HG03575 (cell line): ENCODE measurements around the gene CCDC57.

Experiments used
- ATAC-seq: cut with Tn5 transposase; IDR thresholded peaks from one replicate; pipeline ENCODE4 v1.9.1; 2021; ENCODE audit not compliant: unreplicated experiment, insufficient number of reproducible peaks, low FRiP score; ENCODE audit errors: extremely low read depth

Gene CCDC57

DNA sequence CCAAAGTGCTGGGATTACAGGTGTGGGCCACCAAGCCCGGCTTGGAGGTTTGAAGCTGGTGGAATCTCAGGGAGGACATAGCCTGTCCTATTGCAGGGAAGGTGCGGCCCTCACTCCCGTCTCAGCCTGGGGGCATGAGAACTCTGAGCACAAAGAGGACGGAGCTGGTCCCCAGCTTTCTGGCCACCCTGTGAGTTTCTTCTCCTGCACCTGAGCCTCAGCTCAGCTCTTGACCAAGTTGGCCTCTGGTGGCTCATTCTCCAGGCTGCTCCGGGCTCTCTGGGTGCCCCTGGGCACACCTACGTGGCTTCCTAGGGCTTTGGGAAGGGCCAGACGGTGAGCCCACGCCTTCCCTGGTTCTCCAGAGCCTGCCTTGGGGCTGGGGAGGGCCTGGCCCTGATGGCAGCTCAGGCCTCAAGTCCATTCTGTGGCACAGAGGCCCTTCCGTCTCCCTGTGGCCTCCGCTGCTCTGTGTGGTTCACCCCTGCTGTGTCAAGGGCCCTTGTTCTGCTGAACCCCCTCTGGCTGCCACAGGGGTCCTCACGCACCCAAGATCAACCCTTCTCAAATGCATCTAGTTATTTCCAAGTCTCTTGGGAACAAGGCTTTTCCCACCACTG lies 107.7 kb downstream of the CCDC57 start:
- no peak for ATAC-seq

DNA sequence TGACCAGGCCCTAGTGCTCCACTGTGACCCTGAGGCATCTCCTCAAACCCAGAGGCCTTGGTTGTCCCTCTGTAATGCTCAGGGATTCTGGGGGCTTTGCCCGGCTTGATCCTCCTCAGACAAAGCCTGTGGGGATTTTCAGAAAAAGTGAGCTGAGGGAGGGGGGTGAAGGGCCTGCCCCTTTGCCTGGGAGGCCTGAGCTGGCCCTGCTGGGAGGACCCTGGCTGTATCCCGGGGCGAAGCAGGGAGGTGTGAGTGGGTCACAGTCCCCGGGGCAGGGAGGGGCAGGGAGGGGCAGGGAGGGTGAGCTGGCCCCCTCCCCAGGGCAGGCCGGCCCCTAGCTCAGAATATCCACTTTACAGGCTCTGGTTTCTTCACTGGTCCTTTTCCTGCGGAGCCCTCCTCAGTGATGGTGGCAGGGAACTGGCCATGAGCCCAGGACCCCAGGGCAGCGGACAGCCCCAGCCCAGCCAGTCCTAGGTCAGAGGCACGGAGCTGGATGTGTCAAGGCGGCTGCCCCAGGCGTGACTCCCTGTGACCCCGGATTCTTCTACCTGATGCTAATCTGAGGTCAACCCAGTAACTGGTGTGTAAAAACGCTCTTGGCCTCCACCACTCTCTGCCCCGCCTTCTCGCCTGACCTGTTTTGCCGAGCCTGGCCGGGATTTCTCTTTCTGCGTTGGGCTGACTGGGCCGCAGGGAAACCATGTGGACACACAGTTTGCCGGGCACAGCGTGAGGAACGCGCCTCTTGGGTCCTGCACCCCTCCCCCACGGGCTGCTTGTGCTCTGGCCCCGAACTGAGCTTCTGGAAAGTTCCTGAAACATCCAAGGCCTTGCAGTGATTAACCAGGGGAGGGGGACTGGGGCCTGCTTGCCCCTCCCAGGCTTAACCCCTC lies 108.8 kb downstream of the CCDC57 start:
- no peak for ATAC-seq

DNA sequence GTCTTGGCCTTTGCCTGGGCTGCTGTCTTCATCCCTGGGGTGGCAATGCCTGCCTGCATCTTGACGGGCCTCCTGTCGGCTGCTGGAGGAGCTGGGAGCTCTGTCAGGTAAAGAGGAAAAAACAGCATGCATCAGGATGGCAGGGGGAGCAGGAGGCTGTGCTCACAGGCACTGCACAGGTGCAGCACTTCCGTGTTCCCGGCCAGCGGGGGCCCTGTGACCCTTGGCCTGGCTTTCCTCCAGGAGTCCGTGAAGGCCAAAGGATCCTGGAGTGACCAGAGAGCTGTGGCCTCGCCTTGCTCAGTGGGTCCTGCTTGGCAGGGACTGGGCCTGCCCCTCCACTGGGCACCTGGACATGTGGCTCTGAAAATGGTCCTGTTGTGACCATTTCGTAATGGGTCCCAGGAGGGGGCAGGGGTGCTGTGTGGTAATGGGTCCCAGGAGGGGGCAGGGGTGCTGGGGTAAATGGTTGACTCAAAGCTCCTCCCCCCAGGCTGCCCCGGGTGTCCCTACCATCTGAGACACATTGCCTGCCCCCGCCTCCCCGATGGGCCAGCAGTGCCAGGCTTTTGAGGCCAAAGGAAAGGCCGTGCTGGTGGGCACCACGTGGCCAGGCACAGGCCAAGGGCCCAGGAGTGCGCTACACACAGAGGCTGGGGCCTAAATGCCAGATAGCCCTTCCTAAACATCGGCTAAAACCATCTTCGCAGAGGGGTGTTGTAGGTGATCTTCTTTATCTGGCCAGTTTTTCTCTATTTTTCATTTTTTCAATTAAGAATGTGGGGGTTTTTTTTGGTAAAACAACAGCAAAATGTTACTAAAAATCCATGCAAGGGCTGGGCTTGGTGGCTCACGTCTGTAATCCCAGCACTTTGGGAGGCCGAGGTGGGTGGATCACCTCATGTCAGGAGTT lies 110.6 kb downstream of the CCDC57 start:
- ATAC-seq: no peak

DNA sequence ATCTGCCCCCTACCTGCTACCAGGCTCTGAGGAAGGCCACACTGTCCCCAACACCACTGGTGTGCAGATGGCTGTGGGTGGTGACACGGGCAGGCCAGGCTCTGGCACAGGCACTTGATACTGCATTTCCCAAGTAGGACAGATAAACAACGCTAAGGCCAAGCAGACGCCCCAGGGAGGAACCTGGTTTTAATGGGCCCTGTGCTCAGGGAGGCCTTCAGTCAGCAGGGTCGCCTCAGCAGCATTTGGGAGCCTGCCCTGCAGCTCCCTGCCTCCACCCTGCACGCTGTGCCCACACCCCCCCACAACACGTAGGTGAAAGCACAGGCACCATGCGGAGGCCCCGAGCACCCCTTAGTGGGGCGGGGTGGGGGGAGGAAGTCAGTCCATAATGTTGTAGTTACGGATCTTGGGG lies 111.3 kb downstream of the CCDC57 start:
- no peak for ATAC-seq

DNA sequence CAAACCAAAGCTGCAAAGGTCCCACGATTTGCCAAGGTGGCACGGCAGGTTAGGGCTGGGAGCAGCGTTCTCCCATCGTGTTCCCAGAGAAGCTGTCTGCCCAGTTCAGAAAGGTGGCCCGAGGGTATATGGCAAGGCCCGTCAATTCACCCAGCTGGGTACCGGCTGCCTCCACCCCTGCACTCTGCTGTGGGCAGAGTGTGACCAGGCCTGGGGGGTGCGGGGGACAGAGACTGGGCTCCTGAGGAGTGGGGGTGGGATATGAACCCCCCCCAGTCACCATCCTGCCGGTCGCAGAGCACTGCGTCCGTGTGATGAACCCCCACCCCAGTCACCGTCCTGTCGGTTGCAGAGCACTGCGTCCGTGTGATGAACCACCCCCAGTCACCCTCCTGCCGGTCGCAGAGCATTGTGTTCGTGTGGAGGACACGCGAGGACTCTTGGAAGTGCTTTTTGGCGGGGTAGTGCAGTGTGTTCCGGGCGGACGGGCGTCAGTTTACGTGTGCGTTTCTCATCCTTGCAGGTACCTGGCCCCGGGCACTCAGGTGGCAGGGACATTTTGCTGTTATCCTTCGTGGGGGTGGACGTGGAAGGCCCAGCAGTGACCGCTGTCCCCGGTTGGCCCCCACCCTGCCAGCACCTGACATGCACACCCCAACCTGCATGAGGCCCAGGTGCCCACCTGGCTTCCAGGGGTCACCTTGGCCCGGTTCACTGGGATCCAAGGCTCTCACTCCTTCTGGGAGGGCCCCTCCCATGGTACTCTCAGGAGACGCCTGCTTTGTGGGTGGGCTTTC lies 111.9 kb downstream of the CCDC57 start:
- ATAC-seq: no peak

DNA sequence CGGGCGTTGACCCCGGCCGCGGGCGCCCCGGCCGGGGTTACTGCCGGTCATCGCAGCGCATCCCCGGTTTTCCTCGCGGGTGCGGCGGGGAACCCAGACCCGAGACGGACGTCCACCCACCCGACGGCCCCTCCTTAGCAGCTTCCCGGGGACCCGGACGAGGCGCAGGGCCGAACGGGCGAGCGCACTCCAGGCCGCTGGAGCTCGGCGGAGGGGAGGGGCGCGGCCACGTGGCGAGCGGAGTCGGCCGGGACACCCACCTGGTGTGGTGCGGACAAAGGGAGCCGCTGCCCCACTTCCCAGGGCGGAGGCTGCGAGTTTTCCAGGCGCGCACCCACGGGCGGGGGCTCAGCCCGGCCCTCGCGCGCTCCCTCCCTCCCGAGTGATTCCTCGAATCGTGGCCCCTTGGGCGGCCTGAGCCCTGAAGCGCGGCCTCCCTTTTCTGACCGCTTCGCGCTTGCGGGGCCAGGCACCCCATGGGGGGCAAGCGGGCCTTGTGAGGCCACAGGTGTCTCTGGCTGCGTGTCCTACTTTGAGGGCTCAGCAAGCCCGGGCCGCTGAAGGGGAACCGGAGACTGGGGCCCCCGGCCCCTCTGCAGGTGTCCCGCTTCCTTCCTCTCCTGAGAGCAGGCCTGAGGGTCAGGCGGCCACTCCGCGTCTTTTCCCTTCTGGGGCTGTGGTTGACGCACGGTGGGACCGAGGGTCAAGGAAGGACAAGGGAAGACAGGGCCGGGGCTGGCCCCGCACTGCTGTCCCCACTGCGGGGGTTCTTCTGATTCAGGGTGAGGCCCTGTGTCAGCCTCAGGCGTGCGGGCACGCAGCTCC lies 113.5 kb downstream of the CCDC57 start:
- ATAC-seq: peak; percentile 7

DNA sequence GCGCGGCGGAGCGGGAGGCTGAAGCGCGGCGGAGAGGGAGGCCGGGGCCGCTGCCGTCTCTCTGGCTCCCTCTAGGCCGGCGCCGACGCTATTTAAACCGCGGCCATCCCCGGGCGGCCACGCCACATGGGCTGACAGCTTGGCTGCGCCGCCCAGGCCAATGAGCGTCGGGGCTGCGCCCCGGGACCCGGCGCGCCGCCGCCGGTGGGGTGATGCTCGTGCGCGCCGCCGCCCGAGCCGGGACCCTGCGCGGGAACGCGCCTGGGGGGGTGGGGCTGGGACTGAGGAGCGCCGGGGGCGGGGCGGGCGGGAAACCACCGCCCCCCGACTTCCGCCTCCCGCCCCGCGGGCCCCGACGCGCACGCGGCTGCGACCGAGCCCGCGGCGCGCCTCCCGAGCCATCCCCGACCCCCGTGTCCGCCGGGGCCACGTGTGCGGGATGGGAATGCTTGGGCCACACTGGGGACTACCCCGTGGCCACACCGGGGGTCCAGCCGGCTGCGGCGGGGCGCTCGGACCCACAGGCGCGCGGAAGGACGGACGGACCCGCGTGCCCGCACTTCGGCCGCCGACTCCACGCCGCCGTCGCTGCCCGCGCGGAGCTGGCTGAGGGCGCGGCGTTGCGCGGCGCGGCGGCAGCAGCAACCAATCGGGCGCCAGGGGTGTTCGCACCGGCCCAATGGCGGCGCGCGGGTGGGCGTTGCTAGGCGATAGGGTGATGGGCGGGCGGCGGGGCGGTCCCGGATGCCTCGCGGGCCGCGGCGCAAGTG lies 114.3 kb downstream of the CCDC57 start, which contains the start of gene FASN:
Gene FASN (minus strand): TSS at position 68 of the 770 bp plus-strand sequence. CDS start 1,791 bp downstream, outside the sequence.
- peak; percentile 31 for ATAC-seq

DNA sequence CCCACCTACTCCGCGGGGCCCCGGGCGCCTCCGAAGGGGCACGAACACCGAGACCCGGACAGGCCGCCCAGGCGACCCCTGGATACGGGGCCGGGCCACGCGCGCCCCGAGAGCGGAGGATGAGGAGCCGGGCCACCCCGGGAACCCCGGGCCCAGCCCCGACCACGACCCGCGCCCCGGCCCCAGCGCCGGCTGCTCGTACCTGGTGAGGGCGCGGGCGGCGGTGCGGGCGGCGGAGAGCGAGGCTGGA lies 114.8 kb downstream of the CCDC57 start:
- no peak for ATAC-seq

DNA sequence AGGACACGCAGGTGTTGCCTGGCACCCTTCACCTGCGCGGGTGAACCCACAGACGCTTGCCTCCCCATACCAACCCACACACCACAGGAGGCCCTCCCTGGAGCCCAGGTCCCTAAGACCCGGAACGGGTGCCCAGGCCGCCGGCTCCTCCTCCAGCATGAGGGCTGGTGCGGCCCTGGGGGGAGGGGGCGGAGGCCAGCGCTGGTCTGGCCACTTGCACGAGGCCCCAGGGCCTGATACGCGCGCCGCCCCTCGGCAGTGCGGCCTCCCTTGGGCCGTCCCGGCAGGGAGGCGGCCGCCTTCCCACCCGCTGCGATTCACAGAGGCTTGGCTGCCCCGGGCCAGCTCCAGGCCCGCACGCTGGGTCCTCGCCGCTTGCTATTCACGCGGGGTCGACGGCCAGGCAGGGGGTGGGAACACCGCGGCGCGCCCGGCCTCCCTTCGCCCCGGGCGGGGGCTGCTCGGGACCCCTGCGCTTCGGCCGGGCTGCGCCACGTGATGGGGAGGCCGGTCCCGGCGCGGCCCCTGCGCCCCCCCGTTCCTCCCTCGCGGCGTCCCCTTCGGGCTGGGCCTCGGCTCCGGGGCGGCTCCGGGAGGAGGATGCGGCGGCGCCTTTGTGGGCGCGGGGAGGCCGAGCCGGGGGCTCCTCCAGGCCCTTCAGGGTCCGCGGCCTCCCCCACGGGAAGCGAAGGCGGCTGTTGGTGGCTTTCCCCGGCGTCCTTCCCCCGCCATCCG lies 115.3 kb downstream of the CCDC57 start:
- no peak for ATAC-seq

DNA sequence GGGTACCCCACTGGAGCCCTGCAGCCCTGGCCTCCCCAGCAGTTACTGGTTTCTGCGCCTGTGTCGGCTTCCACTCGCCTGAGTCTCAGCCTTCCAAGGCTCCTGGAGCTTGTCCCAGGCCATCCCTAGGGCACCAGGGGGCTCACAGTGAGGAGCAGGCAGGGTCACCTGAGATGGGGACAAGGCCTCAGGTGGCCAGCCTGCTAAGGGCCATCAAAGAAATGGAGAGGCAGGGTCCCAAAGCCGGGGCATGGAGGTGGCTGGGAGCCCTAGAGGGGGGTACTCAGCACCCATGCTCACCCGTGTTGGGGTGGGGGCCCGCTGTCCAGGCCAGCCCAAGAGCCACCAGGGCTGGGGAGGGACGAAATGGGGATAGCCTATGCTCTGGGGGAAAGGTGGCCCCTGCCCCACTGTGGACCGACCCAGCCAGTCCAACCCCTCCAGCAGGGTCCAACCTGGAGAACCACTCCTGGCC lies 115.9 kb downstream of the CCDC57 start:
- ATAC-seq: no peak

DNA sequence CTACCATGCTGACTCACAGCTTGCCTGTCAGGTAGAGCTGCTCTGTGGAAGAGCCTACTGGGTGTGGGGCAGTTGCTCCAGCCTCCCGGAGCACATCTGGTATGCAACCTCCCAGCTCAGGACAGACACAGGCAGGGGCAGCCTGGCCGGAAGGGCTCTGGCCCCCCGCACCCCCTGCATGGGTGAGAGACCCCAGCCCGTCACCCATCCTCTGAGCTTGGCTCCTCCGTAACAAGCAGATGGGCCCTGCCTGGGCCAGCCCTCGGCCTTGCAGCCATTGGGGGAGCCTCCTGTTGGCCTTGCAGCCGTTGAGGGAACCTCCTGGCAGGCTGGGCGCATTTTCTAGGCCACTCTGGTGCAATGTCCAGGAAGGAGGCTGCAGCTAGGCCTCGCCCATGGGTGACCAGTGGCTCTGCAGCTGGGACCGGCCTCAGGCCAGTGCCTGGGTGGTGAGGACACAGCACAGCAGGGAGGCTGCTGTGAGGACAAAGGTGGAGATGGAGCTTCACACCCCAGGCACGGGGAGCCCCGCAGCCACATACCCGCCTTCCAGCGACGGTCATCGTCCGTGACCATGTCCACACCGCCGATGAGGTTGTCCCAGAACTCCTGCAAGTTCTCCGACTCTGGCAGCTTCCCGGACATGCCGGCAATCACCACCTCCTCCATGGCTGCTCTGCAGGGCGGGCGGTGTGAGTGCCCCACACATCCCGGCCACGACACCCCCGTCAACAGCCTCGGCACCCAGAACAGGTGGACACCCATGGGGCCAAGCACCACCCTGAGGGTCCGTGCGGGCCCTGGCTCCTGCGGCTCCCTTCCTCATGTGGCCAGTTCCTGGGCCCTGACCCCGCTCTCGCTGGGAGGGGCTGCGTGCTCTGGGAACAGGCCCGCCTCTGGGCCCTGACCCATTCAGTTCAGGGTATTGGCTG lies 116.6 kb downstream of the CCDC57 start:
- no peak for ATAC-seq

DNA sequence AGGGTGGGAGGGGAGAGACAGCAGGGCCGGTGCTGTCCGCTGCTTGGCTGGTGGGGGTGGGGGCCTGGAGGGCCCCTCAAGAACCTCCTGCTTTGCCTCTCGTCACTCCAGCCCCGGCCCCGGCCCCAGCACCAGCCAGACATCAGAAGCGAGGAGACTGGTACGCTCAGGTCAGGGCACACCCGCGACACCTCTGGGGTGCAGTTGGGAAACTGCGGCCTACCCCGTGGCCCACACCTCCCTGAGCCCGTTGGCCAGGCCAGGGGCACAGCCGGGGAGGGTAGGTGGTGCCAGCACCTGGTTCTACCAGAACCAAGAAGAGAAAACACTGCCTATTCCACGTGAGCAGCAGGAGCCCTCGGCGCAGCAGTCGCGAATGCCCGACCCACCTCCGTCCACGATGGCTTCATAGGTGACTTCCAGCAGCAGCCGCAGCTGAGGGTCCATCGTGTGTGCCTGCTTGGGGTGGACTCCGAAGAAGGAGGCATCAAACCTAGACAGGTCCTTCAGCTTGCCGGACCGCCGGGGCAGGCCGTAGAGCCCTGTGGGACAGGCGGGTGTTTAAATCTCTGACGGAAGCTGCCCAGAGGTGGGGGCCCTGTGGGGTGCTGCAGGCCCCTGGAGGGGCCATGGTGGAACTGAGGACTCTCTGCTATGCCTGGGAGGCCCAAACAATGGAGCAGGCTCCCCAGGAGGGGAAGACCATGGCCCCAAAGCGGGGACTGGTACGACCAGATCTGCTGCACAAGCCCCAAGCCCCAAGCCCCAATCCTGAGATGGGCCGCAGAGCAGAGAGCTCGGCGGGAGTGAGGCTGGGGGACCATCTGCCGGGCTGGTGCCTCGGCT lies 117.5 kb downstream of the CCDC57 start:
- no peak for ATAC-seq

DNA sequence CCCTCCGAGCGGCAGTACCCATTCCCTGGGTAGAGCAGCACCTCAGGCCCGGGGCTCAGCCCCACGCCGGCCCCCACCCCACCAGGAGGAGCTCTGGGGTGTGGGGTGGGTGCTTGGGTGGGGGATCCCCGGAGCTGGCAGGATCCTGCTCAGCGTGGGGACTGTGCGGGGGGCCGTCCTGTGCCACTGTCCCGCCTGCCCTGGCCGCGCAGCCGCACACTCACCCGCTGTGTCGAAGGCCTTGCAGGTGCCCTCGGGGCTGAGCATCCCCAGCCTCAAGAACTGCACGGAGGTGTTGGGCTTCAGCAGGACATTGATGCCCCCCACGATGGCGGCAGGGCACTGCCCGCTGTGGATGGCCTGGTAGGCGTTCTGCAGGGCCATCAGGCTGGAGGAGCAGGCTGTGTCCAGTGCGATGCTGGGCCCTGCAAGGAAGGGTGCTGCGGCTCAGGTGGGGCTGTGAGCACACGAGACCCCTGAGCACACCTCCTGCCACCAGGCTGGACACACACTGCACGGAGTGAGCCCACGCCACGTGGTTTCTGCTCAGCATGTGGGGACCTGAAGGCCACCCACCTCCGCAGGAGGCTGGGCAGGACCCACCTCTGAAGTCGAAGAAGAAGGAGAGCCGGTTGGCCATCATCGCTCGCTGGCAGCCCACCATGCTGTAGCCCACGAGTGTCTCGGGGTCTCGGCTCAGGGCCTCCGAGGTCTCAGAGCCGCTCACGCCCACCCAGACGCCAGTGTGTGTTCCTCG lies 119.5 kb downstream of the CCDC57 start:
- no peak for ATAC-seq

DNA sequence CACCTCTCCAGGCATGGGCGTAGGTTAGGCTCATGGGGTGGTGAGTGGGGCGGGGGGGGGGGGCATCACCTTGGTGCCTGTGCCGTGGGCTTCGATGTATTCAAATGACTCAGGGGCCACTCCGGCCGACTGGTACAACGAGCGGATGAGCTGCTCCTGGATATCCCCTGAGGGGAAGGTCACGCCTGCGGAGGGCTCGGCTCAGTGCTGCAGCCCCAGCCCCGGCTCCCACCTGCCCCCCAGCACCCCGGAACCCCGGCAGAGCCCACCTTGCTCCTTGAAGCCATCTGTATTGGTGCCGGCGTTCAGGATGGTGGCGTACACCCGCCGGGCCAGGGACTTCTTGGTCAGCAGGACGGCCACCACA lies 120.0 kb downstream of the CCDC57 start:
- ATAC-seq: no peak
